Measurements from ENCODE around the gene CD82.
"Not testable (repeated sequence)": the region's sequence is repeated elsewhere in the genome, so short reads cannot be mapped to it uniquely, and the experiment has no call there.

Gene CD82

DNA sequence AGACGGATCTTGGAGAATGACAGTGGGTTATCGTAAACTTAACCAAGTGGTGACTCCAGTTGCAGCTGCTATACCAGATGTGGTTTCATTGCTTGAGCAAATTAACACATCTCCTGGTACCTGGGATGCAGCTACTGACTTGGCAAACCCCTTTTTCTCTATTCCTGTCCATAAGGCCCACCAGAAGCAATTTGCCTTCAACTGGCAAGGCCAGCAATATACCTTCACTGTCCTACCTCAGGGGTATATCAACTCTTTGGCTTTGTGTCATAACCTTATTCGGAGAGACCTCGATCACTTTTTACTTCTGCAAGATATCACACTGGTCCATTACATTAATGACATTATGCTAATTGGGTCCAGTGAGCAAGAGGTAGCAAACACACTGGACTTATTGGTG lies 18.5 kb upstream of the CD82 start:
- not testable (repeated sequence) for H3K4me1 Mint-ChIP-seq (ENCODE audit: low read depth); H3K27me3 Mint-ChIP-seq; H3K36me3 Mint-ChIP-seq (ENCODE audit: low read depth); H3K27ac Mint-ChIP-seq; DNase-seq; H3K9me3 Mint-ChIP-seq; H3K4me3 Mint-ChIP-seq

DNA sequence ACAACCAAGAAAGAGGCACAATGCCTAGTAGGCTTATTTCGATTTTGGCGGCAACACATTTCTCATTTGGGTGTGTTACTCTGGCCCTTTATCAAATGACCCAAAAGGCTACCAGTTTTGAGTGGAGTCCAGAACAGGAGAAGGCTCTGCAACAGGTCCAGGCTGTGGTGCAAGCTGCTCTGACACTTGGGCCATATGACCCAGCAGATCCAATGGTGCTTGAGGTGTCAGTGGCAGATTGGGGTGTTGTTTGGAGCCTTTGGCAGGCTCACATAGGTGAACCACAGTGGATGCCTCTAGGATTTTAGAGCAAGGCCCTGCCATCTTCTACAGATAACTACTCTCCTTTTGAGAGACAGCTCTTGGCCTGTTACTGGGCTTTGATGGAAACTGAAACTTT lies 17.9 kb upstream of the CD82 start:
- not testable (repeated sequence) for H3K9me3 Mint-ChIP-seq; H3K4me1 Mint-ChIP-seq (ENCODE audit: low read depth); H3K36me3 Mint-ChIP-seq (ENCODE audit: low read depth); H3K4me3 Mint-ChIP-seq; H3K27ac Mint-ChIP-seq; H3K27me3 Mint-ChIP-seq; DNase-seq

DNA sequence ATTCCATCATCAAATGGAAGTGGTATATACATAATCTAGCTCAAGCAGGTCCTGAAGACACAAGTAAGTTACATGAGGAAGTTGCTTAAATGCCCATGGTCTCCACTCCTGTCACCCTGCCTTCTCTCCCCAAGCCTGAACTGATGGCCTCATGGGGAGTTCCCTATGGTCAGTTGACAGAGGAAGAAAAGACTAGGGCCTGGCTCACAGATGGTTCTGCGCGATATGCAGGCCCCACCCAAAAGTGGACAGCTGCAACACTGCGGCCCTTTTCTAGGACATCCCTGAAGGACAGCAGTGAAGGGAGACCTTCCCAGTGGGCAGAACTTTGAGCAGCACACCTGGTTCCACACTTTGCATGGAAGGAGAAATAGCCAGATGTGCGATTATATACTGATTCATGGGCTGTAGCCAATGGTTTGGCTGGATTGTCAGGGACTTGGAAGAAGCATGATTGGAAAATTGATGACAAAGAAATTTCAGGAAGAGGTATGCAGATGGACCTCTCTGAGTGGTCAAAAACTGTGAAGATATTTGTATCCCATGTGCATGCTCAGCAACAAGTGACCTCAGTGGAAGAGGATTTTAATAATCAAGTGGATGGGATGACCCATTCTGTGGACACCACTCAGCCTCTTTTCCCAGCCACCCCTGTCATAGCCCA lies 17.3 kb upstream of the CD82 start:
- no peak for DNase-seq

GRCh38 chr11:44548961-44549749 lies 16.3 kb upstream of the CD82 start:
- not testable (repeated sequence) for DNase-seq; H3K36me3 Mint-ChIP-seq (ENCODE audit: low read depth); H3K27me3 Mint-ChIP-seq; H3K27ac Mint-ChIP-seq; H3K4me1 Mint-ChIP-seq (ENCODE audit: low read depth); H3K9me3 Mint-ChIP-seq; H3K4me3 Mint-ChIP-seq

More for the DNA sequence above, 17.3 kb upstream of the CD82 start:
- Mint-ChIP-seq H3K4me3 (no peak overlapping the region), H3K27me3 (no peaks in the 10 kb centered on the region), H3K4me1 (ENCODE audit: low read depth) (no peaks in the 10 kb centered on the region), H3K27ac (no peak overlapping the region), H3K9me3 (no peaks in the 10 kb centered on the region), H3K36me3 (ENCODE audit: low read depth) (no peaks in the 10 kb centered on the region)

GRCh38 chr11:44550123-44550522 lies 15.3 kb upstream of the CD82 start:
- Mint-ChIP-seq H3K36me3 (ENCODE audit: low read depth) (no peaks in the 10 kb centered on the region), H3K4me3 (no peak overlapping the region), H3K27ac (no peak overlapping the region), H3K27me3 (no peaks in the 10 kb centered on the region), H3K4me1 (ENCODE audit: low read depth) (no peaks in the 10 kb centered on the region), H3K9me3 (no peaks in the 10 kb centered on the region)
- DNase-seq, result no peak

- Mint-ChIP-seq H3K9me3 (no peaks in the 10 kb centered on the region), H3K27ac (no peak overlapping the region), H3K4me1 (ENCODE audit: low read depth) (no peaks in the 10 kb centered on the region), H3K27me3 (no peaks in the 10 kb centered on the region), H3K4me3 (no peak overlapping the region), H3K36me3 (ENCODE audit: low read depth) (no peaks in the 10 kb centered on the region)
- no peak for DNase-seq
Measured at GRCh38 chr11:44551456-44552139, 13.9 kb upstream of the CD82 start.

DNA sequence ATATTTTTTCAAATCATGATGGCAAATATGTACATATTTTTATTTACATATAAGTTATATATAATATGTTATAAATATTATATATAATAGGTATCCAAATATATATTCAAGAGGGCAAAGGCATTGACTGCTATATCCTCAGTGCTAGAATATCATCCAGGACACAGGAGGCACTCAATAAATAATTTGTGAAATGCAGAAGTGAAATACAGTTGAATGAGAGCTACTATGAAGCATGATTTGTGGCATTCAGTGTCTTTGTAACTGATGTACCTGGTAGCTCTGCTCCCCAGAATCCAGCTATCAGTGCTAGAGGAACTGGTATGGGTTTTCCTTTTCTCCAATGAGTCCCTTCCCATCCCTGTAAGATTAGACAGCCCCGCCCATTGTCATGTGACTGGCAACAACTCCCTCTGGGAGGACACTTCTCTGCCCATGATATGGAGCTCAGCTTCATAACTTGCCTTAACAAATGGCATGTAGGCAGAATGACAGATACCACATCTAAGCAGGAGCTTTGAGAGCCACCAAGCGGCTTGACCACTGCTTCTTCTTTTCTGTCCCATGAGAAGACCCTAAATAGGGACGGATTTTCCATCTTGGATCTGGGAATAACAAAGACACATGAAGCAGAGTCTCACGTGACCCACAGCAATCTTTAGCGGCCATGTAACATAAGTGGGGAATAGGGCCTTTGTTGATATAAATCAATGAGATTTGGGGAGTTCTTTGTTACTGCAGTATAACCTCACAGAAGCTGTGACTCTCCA lies 10.2 kb upstream of the CD82 start:
- Mint-ChIP-seq H3K9me3 (no peaks in the 10 kb centered on the region), H3K4me3 (no peak overlapping the region), H3K27ac (no peak overlapping the region), H3K36me3 (ENCODE audit: low read depth) (no peaks in the 10 kb centered on the region), H3K4me1 (ENCODE audit: low read depth) (peaks cover 17% of the 10 kb centered on the region), H3K27me3 (no peaks in the 10 kb centered on the region)
- no peak for DNase-seq

DNA sequence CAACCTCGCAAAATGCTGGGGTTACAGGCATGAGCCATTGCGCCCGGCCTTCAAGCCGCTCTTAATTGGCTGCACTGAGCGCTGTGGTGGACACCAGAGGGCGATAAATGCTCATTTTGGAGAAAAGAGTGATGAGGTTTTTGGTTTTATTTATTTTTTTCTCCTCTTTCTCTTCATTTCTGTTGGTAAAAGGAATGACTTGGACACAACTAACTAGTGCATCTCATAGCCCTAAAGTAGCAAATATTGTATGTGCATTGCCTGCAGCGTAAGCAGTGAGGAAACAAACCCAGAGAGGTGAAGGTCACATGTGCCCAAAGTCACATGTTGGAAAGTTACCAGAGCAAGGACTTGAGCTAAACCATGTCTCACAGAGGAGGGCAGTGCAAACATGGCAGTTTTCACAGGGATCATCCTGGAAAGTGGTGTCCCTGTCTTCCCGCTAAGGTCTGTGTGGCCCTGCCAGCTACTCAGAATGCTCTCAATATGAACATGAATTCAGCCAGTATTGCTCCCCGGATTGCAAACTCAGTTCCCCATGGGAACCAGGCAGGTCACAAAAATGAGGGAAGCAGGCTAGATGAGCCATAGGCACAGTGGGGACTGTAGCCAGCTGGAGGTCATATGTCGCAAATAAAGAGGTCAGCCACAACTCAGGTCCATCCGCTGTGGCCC lies 8.6 kb upstream of the CD82 start:
- Mint-ChIP-seq H3K27ac (no peak overlapping the region), H3K4me3 (no peak overlapping the region), H3K4me1 (ENCODE audit: low read depth) (peaks cover 20% of the 10 kb centered on the region), H3K9me3 (no peaks in the 10 kb centered on the region), H3K27me3 (no peaks in the 10 kb centered on the region), H3K36me3 (ENCODE audit: low read depth) (no peaks in the 10 kb centered on the region)
- DNase-seq, result peak; percentile 77

DNA sequence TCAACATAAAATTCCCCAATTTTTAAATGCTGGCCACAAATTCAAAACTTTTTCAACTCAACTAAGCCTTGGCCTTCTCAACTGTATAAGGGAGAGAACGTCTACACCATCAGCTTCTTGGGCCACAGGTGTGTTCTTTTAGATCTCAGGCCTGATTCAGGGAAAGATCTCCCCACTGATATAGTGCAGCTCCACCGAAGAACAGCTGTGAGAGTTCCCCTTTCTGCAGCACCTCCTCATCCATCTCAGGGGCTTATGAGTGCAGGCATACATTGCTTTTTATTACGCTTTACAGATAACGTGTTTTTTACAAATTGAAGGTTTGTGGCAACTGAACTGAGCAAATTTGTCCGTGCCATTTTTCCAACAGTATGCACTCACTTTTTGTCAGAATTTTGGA lies 8.0 kb upstream of the CD82 start:
- Mint-ChIP-seq H3K27me3 (no peaks in the 10 kb centered on the region), H3K4me1 (ENCODE audit: low read depth) (peaks cover 20% of the 10 kb centered on the region), H3K27ac (no peak overlapping the region), H3K4me3 (no peak overlapping the region), H3K9me3 (no peaks in the 10 kb centered on the region), H3K36me3 (ENCODE audit: low read depth) (no peaks in the 10 kb centered on the region)
- DNase-seq, result no peak

DNA sequence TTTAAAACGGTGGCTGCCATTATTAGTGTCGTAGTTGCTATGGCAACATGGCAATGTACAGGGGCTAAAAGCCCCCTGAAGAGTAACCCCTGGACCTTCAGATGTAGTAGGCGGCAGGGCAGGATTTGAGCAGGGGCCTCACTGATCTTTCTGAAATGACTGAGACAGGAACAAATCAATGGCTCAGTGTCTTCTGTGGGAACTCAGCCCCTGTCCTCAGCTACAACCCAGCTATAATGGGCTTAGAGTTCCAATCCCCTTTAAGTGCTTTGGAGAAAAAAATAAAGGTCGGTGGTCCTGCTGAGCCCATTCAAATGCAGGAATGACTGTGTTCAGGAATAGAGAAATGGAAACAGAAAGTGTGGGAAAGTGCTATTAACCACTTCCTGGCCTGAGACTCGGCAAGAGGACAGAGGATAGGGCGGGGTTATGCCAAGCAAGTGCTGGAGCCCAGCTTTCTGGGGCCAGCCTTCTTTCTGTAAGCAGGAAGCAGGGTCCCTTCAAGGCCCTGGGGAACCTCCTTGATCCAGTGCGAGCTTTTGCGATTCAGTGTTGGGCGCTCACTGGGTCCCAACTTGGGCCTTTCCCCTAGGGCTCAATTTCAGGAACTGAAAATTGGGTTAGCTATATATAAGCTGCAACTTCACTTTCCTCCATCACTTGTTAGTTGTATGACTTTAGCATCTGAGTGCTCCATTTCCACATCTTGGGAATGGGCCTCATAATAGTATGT lies 6.1 kb upstream of the CD82 start:
- DNase-seq, result no peak
- Mint-ChIP-seq H3K36me3 (ENCODE audit: low read depth) (no peaks in the 10 kb centered on the region), H3K27ac (no peak overlapping the region), H3K4me3 (no peak overlapping the region), H3K27me3 (no peaks in the 10 kb centered on the region), H3K4me1 (ENCODE audit: low read depth) (peaks cover 27% of the 10 kb centered on the region), H3K9me3 (no peaks in the 10 kb centered on the region)

GRCh38 chr11:44559940-44560300 lies 5.5 kb upstream of the CD82 start:
- H3K27me3 Mint-ChIP-seq; DNase-seq; H3K4me3 Mint-ChIP-seq; H3K9me3 Mint-ChIP-seq; H3K36me3 Mint-ChIP-seq (ENCODE audit: low read depth); H3K27ac Mint-ChIP-seq: not testable (repeated sequence)
- H3K4me1 Mint-ChIP-seq (ENCODE audit: low read depth), result peaks cover 32% of the 10 kb centered on the region

DNA sequence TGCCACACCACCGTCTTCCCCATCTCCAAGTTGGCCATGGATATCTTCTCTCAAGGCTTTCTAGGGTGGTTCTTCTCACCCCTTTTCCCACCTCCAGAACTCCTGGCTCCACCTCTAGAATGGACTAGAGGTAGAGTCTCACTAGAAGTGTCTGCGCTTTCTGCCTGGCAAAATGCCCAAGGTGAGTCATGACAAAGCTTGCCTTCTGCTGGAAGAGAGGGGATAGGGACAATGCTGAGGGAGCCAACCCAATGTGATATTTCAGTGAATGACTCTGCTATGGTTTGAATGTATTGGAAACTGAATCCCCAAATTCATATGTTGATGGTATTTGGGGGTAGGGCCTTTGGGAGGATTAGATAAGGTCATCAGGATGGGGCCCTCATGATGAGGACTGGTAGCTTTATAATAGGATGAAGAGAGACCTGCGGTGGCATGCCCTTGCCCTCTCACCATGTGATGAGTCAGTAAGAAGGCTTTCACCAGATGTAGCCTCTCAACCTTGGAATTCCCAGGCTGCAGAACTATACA lies 4.1 kb upstream of the CD82 start:
- Mint-ChIP-seq H3K4me3 (no peak overlapping the region), H3K4me1 (ENCODE audit: low read depth) (peaks cover 36% of the 10 kb centered on the region), H3K27me3 (no peaks in the 10 kb centered on the region), H3K36me3 (ENCODE audit: low read depth) (peaks cover 9% of the 10 kb centered on the region), H3K27ac (no peak overlapping the region), H3K9me3 (no peaks in the 10 kb centered on the region)
- DNase-seq, result no peak

DNA sequence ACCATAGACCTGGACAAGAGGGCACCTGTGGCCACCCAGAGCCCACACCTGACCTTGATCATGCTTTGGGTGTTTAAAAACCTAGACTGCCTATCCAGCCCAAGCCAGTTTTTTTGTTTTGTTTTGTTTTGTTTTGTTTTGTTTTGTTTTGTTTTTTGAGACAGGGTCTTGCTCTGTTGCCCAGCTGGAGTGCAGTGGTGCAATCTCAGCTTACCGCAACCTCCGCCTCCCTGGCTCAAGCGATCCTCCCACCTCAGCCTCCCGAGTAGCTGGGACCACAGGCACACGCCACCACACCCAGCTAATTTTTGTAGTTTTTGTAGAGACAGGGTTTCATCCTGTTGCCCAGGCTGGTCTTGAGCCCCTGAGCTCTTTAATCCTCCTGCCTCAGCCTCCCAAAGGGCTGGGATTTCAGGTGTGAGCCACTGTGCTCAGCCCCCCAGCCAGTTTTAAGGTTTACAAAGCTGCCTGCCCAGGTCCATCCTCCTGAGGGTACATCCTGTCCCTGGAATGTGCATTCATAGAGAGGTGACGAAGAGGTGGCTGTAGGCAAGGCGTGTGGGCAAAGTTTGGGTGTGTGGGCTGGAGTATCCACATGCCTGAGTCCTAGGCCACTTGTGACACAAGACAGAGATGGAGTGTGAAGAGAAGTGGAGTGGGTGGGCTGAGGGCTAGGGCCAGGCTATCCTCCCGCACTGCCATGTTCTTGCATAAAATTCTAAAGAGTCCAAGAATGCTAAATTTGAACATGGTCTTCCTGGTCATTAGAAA lies 3.3 kb upstream of the CD82 start:
- H3K9me3 Mint-ChIP-seq, result no peaks in the 10 kb centered on the region
- H3K27ac Mint-ChIP-seq, result no peak overlapping the region
- DNase-seq, result no peak
- H3K4me1 Mint-ChIP-seq (ENCODE audit: low read depth), result peaks cover 39% of the 10 kb centered on the region
- H3K4me3 Mint-ChIP-seq, result no peak overlapping the region
- no peaks in the 10 kb centered on the region for H3K27me3 Mint-ChIP-seq
- H3K36me3 Mint-ChIP-seq (ENCODE audit: low read depth), result peaks cover 17% of the 10 kb centered on the region

All from activated T-cell treated with anti-CD3 and anti-CD28 coated beads, Interleukin-2, amount 50 U/mL, for 24 hours (primary cell).